Hepatocyte (in vitro differentiated cells): ENCODE data around the gene WSCD2.

Experiments used
- CTCF ChIP-seq: fragments of 200-600 bp; sonication (generic); IDR thresholded peaks from 2 replicates; pipeline ENCODE4 v1.5.1; 2016; ENCODE audit warnings: antibody characterized with exemption, mild to moderate bottlenecking; ENCODE audit not compliant: poor library complexity
- EZH2 ChIP-seq: fragments of 200-600 bp; sonication (generic); IDR thresholded peaks from 2 replicates; pipeline ENCODE4 v1.6.1; 2016; ENCODE audit warnings: antibody characterized with exemption, mild to moderate bottlenecking, borderline replicate concordance

GRCh38 chr12:108162207-108162606, 33.1 kb downstream of the WSCD2 start:
- TF ChIP-seq CTCF = no peak
- no peak for TF ChIP-seq EZH2
